Upper lobe of right lung (tissue), 1 donor: ENCODE measurements around the gene MYBBP1A. TPM values are rescaled to one million over a fixed set of nuclear protein-coding genes. Genes with fewer than 3 reads are reported as not detected.
"Not testable (repeated sequence)": the region's sequence is repeated elsewhere in the genome, so short reads cannot be mapped to it uniquely, and the experiment has no call there.

Experiments used
- ATAC-seq: fragments of 200-7000 bp; cut with Tn5 transposase; one replicate; pipeline ENCODE4 v1.9.1; 2020; ENCODE audit warnings: mild to moderate bottlenecking, moderate library complexity
- DNase-seq: peaks from one replicate; pipeline ENCODE4 v3.0.0-alpha.2; 2020
- H3K27ac ChIP-seq: fragments of 200-600 bp; one replicate; pipeline ENCODE4 v1.8.0; 2022
- H3K27me3 ChIP-seq: fragments of 200-600 bp; one replicate; pipeline ENCODE4 v1.8.0; 2022; ENCODE audit warnings: mild to moderate bottlenecking
- H3K36me3 ChIP-seq: fragments of 200-600 bp; one replicate; pipeline ENCODE4 v1.8.0; 2022
- H3K4me1 ChIP-seq: fragments of 200-600 bp; one replicate; pipeline ENCODE4 v1.8.0; 2022
- H3K4me3 ChIP-seq: fragments of 200-600 bp; one replicate; pipeline ENCODE4 v1.8.0; 2022; ENCODE audit warnings: mild to moderate bottlenecking
- H3K9me3 ChIP-seq: fragments of 200-600 bp; one replicate; pipeline ENCODE4 v1.8.0; 2022
- CTCF ChIP-seq: fragments of 200-600 bp; IDR thresholded peaks from one replicate; pipeline ENCODE4 v1.8.0; 2022; ENCODE audit warnings: antibody characterized with exemption
- intact Hi-C: fragments of 100-400 bp; cut with DNase I; formaldehyde crosslinking; loops from one replicate; pipeline ENCODE4 v1.11.0; 2022
- long read RNA-seq: library from polyadenylated mRNA; unstranded; transcript quantifications from one replicate; pipeline ENCODE4 v2.0.0, GENCODE V29; 2021
- total RNA-seq: library from RNA; stranded (reverse); fragmentation: NEBNext Ultra II Directional; extraction: Animal tissue kit (Norgen Biotek cat#: 25700); gene quantifications from one replicate; pipeline ENCODE4 v1.2.1, GENCODE V29; 2021
- donor health status: DM: no; HTN: yes; CAD: no; lungs with severe emphysema.

MYBBP1A gene
- total RNA-seq, result 46.7 TPM
- long read RNA-seq, full-length matches to known transcripts, result 17 of 40 reads
- long read RNA-seq, partial matches to known transcripts, result 14 of 40 reads
- long read RNA-seq, other reads (novel, unspliced or antisense), result 9 of 40 reads

- Histone ChIP-seq H3K27me3 (no peaks in the 10 kb centered on the region), H3K9me3 (no peaks in the 10 kb centered on the region), H3K36me3 (peaks cover 35% of the 10 kb centered on the region), H3K27ac (peak within 1 kb of the TSS; percentile 87), H3K4me1 (peaks cover 16% of the 10 kb centered on the region), H3K4me3 (peak within 1 kb of the TSS; percentile 84)
- peak; percentile 94 for ATAC-seq
- DNase-seq, result peak; percentile 99
- intact Hi-C loops, result no loop called here
- TF ChIP-seq CTCF, result peak; percentile 34
These were observed at the start of gene MYBBP1A for GRCh38 chr17:4554997-4555799. MYBBP1A (minus strand) TSS chr17:4555384; CDS start chr17:4555324, 60 bp downstream.

- ATAC-seq, result not testable (repeated sequence)
- H3K27ac ChIP-seq, result peak overlapping the region; percentile 36
- peaks cover 30% of the 10 kb centered on the region for H3K4me1 ChIP-seq
These were observed 49.6 kb upstream of the MYBBP1A start for GRCh38 chr17:4604736-4605135.

GRCh38 chr17:4604111-4604644 is 49.0 kb upstream of the MYBBP1A start:
- no peak for TF ChIP-seq CTCF
- H3K9me3 ChIP-seq, result no peaks in the 10 kb centered on the region
- DNase-seq (no peak), ATAC-seq (no peak)
- H3K4me1 ChIP-seq, result peaks cover 30% of the 10 kb centered on the region
- H3K27ac ChIP-seq, result peak overlapping the region; percentile 36
- intact Hi-C loops, result no loop called here
- no peaks in the 10 kb centered on the region for H3K27me3 ChIP-seq
- no peaks in the 10 kb centered on the region for H3K36me3 ChIP-seq
- H3K4me3 ChIP-seq, result no peak overlapping the region

More at GRCh38 chr17:4604736-4605135, 49.6 kb upstream of the MYBBP1A start:
- H3K27me3 ChIP-seq, H3K9me3 ChIP-seq, DNase-seq, H3K4me3 ChIP-seq, intact Hi-C loops, H3K36me3 ChIP-seq: not testable (repeated sequence)

- H3K36me3 ChIP-seq, result no peaks in the 10 kb centered on the region
- no peak for DNase-seq
- H3K27ac ChIP-seq, result no peak overlapping the region
- no peaks in the 10 kb centered on the region for H3K9me3 ChIP-seq
- H3K4me3 ChIP-seq, result no peak overlapping the region
- no peaks in the 10 kb centered on the region for H3K27me3 ChIP-seq
- intact Hi-C loops, result no loop called here
- peaks cover 20% of the 10 kb centered on the region for H3K4me1 ChIP-seq
- ATAC-seq, result no peak
- no peak for TF ChIP-seq CTCF
These were observed 46.9 kb upstream of the MYBBP1A start for GRCh38 chr17:4602041-4602440.

GRCh38 chr17:4601326-4601725 is 46.1 kb upstream of the MYBBP1A start:
- intact Hi-C loops, result no loop called here

More at GRCh38 chr17:4601326-4601725, 46.1 kb upstream of the MYBBP1A start:
- peaks cover 17% of the 10 kb centered on the region for H3K4me1 ChIP-seq
- no peak overlapping the region for H3K27ac ChIP-seq
- no peaks in the 10 kb centered on the region for H3K9me3 ChIP-seq
- H3K36me3 ChIP-seq, result no peaks in the 10 kb centered on the region
- no peak for DNase-seq
- H3K4me3 ChIP-seq, result no peak overlapping the region
- ATAC-seq, result no peak
- TF ChIP-seq CTCF, result no peak
- no peaks in the 10 kb centered on the region for H3K27me3 ChIP-seq
